ENCODE data around the gene AFF2.

The AFF2 gene

GRCh38 chrX:148929686-148930085, 429.3 kb downstream of the AFF2 start:
- no peak overlapping the region for H3K9ac ChIP-seq (ENCODE audit: low read depth, low read length)
- H3K36me3 ChIP-seq (ENCODE audit: insufficient read depth, low read length), result no peaks in the 10 kb centered on the region
- no peaks in the 10 kb centered on the region for H3K27me3 ChIP-seq (ENCODE audit: insufficient read depth, low read length)
- no peak overlapping the region for H3K27ac ChIP-seq (ENCODE audit: low read depth, low read length)
- no peaks in the 10 kb centered on the region for H3K4me1 ChIP-seq (ENCODE audit: insufficient read depth, low read length)
- WGBS, result 92% methylated on average over 3 of the region's 3 CpGs
- no peak overlapping the region for H3K4me3 ChIP-seq (ENCODE audit: low read length)
- no peaks in the 10 kb centered on the region for H3K9me3 ChIP-seq (ENCODE audit: insufficient read depth, low read depth, low read length)

GRCh38 chrX:148930206-148930729, 429.9 kb downstream of the AFF2 start:
- H3K27me3 ChIP-seq (ENCODE audit: insufficient read depth, low read length), result no peaks in the 10 kb centered on the region

GRCh38 chrX:148933881-148934280, 433.5 kb downstream of the AFF2 start:
- Histone ChIP-seq H3K9me3 (ENCODE audit: insufficient read depth, low read depth, low read length) (no peaks in the 10 kb centered on the region), H3K4me1 (ENCODE audit: insufficient read depth, low read length) (no peaks in the 10 kb centered on the region), H3K27ac (ENCODE audit: low read depth, low read length) (no peak overlapping the region), H3K4me3 (ENCODE audit: low read length) (no peak overlapping the region), H3K36me3 (ENCODE audit: insufficient read depth, low read length) (no peaks in the 10 kb centered on the region), H3K9ac (ENCODE audit: low read depth, low read length) (no peak overlapping the region), H3K27me3 (ENCODE audit: insufficient read depth, low read length) (no peaks in the 10 kb centered on the region)
- WGBS, result 94% methylated on average over 4 of the region's 4 CpGs

More at GRCh38 chrX:148930206-148930729, 429.9 kb downstream of the AFF2 start:
- H3K27ac ChIP-seq (ENCODE audit: low read depth, low read length), result no peak overlapping the region
- no peak overlapping the region for H3K4me3 ChIP-seq (ENCODE audit: low read length)
- no peaks in the 10 kb centered on the region for H3K9me3 ChIP-seq (ENCODE audit: insufficient read depth, low read depth, low read length)
- no peak overlapping the region for H3K9ac ChIP-seq (ENCODE audit: low read depth, low read length)
- WGBS, result 92% methylated on average over 2 of the region's 2 CpGs
- H3K4me1 ChIP-seq (ENCODE audit: insufficient read depth, low read length), result no peaks in the 10 kb centered on the region
- H3K36me3 ChIP-seq (ENCODE audit: insufficient read depth, low read length), result no peaks in the 10 kb centered on the region

GRCh38 chrX:148938348-148938747, 437.9 kb downstream of the AFF2 start:
- Histone ChIP-seq H3K9ac (ENCODE audit: low read depth, low read length) (no peak overlapping the region), H3K27me3 (ENCODE audit: insufficient read depth, low read length) (no peaks in the 10 kb centered on the region), H3K27ac (ENCODE audit: low read depth, low read length) (no peak overlapping the region), H3K36me3 (ENCODE audit: insufficient read depth, low read length) (no peaks in the 10 kb centered on the region), H3K9me3 (ENCODE audit: insufficient read depth, low read depth, low read length) (no peaks in the 10 kb centered on the region), H3K4me3 (ENCODE audit: low read length) (no peak overlapping the region), H3K4me1 (ENCODE audit: insufficient read depth, low read length) (no peaks in the 10 kb centered on the region)
- 96% methylated on average over 4 of the region's 4 CpGs for WGBS

GRCh38 chrX:148940411-148940996, 440.1 kb downstream of the AFF2 start:
- H3K4me3 ChIP-seq (ENCODE audit: low read length), result no peak overlapping the region
- no peak overlapping the region for H3K27ac ChIP-seq (ENCODE audit: low read depth, low read length)
- no peaks in the 10 kb centered on the region for H3K4me1 ChIP-seq (ENCODE audit: insufficient read depth, low read length)
- no peaks in the 10 kb centered on the region for H3K27me3 ChIP-seq (ENCODE audit: insufficient read depth, low read length)
- no peaks in the 10 kb centered on the region for H3K36me3 ChIP-seq (ENCODE audit: insufficient read depth, low read length)
- 67% methylated on average over 1 of the region's 1 CpG for WGBS
- H3K9ac ChIP-seq (ENCODE audit: low read depth, low read length), result no peak overlapping the region
- H3K9me3 ChIP-seq (ENCODE audit: insufficient read depth, low read depth, low read length), result no peaks in the 10 kb centered on the region

GRCh38 chrX:148942754-148943153, 442.3 kb downstream of the AFF2 start:
- Histone ChIP-seq H3K27ac (ENCODE audit: low read depth, low read length) (no peak overlapping the region), H3K9ac (ENCODE audit: low read depth, low read length) (no peak overlapping the region), H3K4me1 (ENCODE audit: insufficient read depth, low read length) (no peaks in the 10 kb centered on the region), H3K4me3 (ENCODE audit: low read length) (no peak overlapping the region), H3K36me3 (ENCODE audit: insufficient read depth, low read length) (no peaks in the 10 kb centered on the region), H3K9me3 (ENCODE audit: insufficient read depth, low read depth, low read length) (no peaks in the 10 kb centered on the region), H3K27me3 (ENCODE audit: insufficient read depth, low read length) (no peaks in the 10 kb centered on the region)
- WGBS, result 73% methylated on average over 5 of the region's 5 CpGs

GRCh38 chrX:148947399-148947975, 447.1 kb downstream of the AFF2 start:
- Histone ChIP-seq H3K27ac (ENCODE audit: low read depth, low read length) (no peak overlapping the region), H3K36me3 (ENCODE audit: insufficient read depth, low read length) (no peaks in the 10 kb centered on the region), H3K27me3 (ENCODE audit: insufficient read depth, low read length) (no peaks in the 10 kb centered on the region), H3K9me3 (ENCODE audit: insufficient read depth, low read depth, low read length) (no peaks in the 10 kb centered on the region), H3K4me3 (ENCODE audit: low read length) (no peak overlapping the region), H3K4me1 (ENCODE audit: insufficient read depth, low read length) (no peaks in the 10 kb centered on the region), H3K9ac (ENCODE audit: low read depth, low read length) (no peak overlapping the region)
- WGBS, result 82% methylated on average over 1 of the region's 3 CpGs

GRCh38 chrX:148956352-148956751, 455.9 kb downstream of the AFF2 start:
- 93% methylated on average over 3 of the region's 3 CpGs for WGBS
- H3K36me3 ChIP-seq (ENCODE audit: insufficient read depth, low read length), result no peaks in the 10 kb centered on the region
- no peaks in the 10 kb centered on the region for H3K9me3 ChIP-seq (ENCODE audit: insufficient read depth, low read depth, low read length)
- no peak overlapping the region for H3K4me3 ChIP-seq (ENCODE audit: low read length)
- no peaks in the 10 kb centered on the region for H3K27me3 ChIP-seq (ENCODE audit: insufficient read depth, low read length)
- H3K4me1 ChIP-seq (ENCODE audit: insufficient read depth, low read length), result no peaks in the 10 kb centered on the region
- no peak overlapping the region for H3K27ac ChIP-seq (ENCODE audit: low read depth, low read length)
- H3K9ac ChIP-seq (ENCODE audit: low read depth, low read length), result no peak overlapping the region

GRCh38 chrX:148958901-148959300, 458.5 kb downstream of the AFF2 start:
- H3K9ac ChIP-seq (ENCODE audit: low read depth, low read length), result no peak overlapping the region
- WGBS, result 100% methylated on average over 1 of the region's 1 CpG
- H3K27ac ChIP-seq (ENCODE audit: low read depth, low read length), result no peak overlapping the region
- H3K27me3 ChIP-seq (ENCODE audit: insufficient read depth, low read length), result no peaks in the 10 kb centered on the region
- no peaks in the 10 kb centered on the region for H3K4me1 ChIP-seq (ENCODE audit: insufficient read depth, low read length)
- no peaks in the 10 kb centered on the region for H3K9me3 ChIP-seq (ENCODE audit: insufficient read depth, low read depth, low read length)
- no peaks in the 10 kb centered on the region for H3K36me3 ChIP-seq (ENCODE audit: insufficient read depth, low read length)
- no peak overlapping the region for H3K4me3 ChIP-seq (ENCODE audit: low read length)

GRCh38 chrX:148960060-148960459, 459.6 kb downstream of the AFF2 start:
- WGBS, result 89% methylated on average over 1 of the region's 1 CpG
- no peak overlapping the region for H3K27ac ChIP-seq (ENCODE audit: low read depth, low read length)
- H3K27me3 ChIP-seq (ENCODE audit: insufficient read depth, low read length), result no peaks in the 10 kb centered on the region

GRCh38 chrX:148961985-148962384, 461.6 kb downstream of the AFF2 start:
- Histone ChIP-seq H3K27me3 (ENCODE audit: insufficient read depth, low read length) (no peaks in the 10 kb centered on the region), H3K9ac (ENCODE audit: low read depth, low read length) (no peak overlapping the region), H3K4me1 (ENCODE audit: insufficient read depth, low read length) (no peaks in the 10 kb centered on the region), H3K4me3 (ENCODE audit: low read length) (no peak overlapping the region), H3K27ac (ENCODE audit: low read depth, low read length) (no peak overlapping the region), H3K9me3 (ENCODE audit: insufficient read depth, low read depth, low read length) (no peaks in the 10 kb centered on the region), H3K36me3 (ENCODE audit: insufficient read depth, low read length) (no peaks in the 10 kb centered on the region)
- 80% methylated on average over 1 of the region's 4 CpGs for WGBS

More at GRCh38 chrX:148960060-148960459, 459.6 kb downstream of the AFF2 start:
- Histone ChIP-seq H3K9ac (ENCODE audit: low read depth, low read length) (no peak overlapping the region), H3K9me3 (ENCODE audit: insufficient read depth, low read depth, low read length) (no peaks in the 10 kb centered on the region), H3K4me3 (ENCODE audit: low read length) (no peak overlapping the region), H3K36me3 (ENCODE audit: insufficient read depth, low read length) (no peaks in the 10 kb centered on the region), H3K4me1 (ENCODE audit: insufficient read depth, low read length) (no peaks in the 10 kb centered on the region)
